ENCODE data around the gene C2CD4A. TPM values are rescaled to one million over a fixed set of nuclear protein-coding genes. Genes with fewer than 3 reads are reported as not detected.

C2CD4A gene
- total and polyA plus RNA-seq, 10 of the 15 experiments (the other 5 are each of a cell fraction or from before 2014, with no cell fraction given), result not detected

- TF ChIP-seq REST (IDR thresholded peaks at IDR 0.05; ENCODE audit: low read depth, low read length) (no peak), ZBTB4 (CRISPR knock-in tag; IDR thresholded peaks at IDR 0.05) (no peak), MEF2B (IDR thresholded peaks at IDR 0.05; ENCODE audit: partially characterized antibody, poor library complexity, severe bottlenecking) (no peak), CEBPB (IDR thresholded peaks at IDR 0.05; ENCODE audit: borderline replicate concordance in 1 of 2, low read depth in 2 of 2, low read length in 2 of 2) (no peak), RELB (IDR thresholded peaks at IDR 0.05; ENCODE audit: low read depth) (no peak), ZSCAN29 (IDR thresholded peaks at IDR 0.05) (no peak), DPF2 (IDR thresholded peaks at IDR 0.05) (no peak)
Measured at GRCh38 chr15:62057341-62057980, 9.3 kb upstream of the C2CD4A start (continued).

Data from GM12878 (cell line).